Stomach smooth muscle (tissue), 2 donors: ENCODE data around the gene TMEM127.
"Not testable (repeated sequence)": the region's sequence is repeated elsewhere in the genome, so short reads cannot be mapped to it uniquely, and the experiment has no call there.

Experiments
- H3K27ac ChIP-seq: one replicate; pipeline ENCODE4 v1.7.0; 2013; ENCODE audit warnings: mild to moderate bottlenecking, low read length, inconsistent platforms
- H3K27me3 ChIP-seq, 2 donors: one replicate each; pipeline ENCODE4 v1.7.0; 2013; ENCODE audit warnings: low read length in 2 of 2; ENCODE audit not compliant: insufficient read depth in 2 of 2, control insufficient read depth in 1 of 2
- H3K36me3 ChIP-seq, 2 donors: one replicate each; pipeline ENCODE4 v1.7.0; 2013; ENCODE audit warnings: low read length in 2 of 2; ENCODE audit not compliant: control insufficient read depth in 2 of 2, insufficient read depth in 2 of 2
- H3K4me1 ChIP-seq: one replicate; pipeline ENCODE4 v1.7.0; 2013; ENCODE audit warnings: low read length; ENCODE audit not compliant: control insufficient read depth, insufficient read depth
- H3K4me3 ChIP-seq, 2 donors: one replicate each; pipeline ENCODE4 v1.7.0; 2013; ENCODE audit warnings: low read length in 2 of 2
- H3K9ac ChIP-seq, 2 donors: one replicate each; pipeline ENCODE4 v1.7.0; 2013; ENCODE audit warnings: low read length in 2 of 2, mild to moderate bottlenecking in 1 of 2
- H3K9me3 ChIP-seq, 2 donors: one replicate each; pipeline ENCODE4 v1.7.0; 2013; ENCODE audit warnings: low read length in 2 of 2; ENCODE audit not compliant: control insufficient read depth in 2 of 2
- donor health status: healthy.
- donor health status: Pancreatic carcinoma.

TMEM127 gene

DNA sequence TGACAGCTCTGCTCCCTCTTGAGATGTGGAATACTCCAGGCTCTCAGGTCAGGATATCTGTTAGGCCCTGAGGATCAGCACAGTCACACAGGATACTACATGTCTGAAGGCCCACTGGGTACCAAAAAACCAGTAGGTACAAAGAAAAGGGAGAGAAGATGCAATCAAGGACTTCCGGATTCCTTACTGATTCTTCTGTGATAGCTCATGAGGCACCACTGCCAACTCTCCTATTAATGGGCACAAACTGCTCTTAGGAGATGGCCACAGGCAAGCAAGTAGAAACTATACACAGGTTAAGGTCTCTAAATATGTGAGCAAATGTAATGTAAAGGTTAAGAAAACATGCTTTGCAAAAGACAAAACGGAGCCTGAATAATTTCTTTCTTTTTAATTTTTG is 3.5 kb downstream of the TMEM127 start:
- H3K9ac ChIP-seq, result no peak overlapping the region
- peaks cover 64% of the 10 kb centered on the region for H3K4me1 ChIP-seq
- no peaks in the 10 kb centered on the region for H3K9me3 ChIP-seq
- H3K27me3 ChIP-seq, result no peaks in the 10 kb centered on the region
- H3K36me3 ChIP-seq, result peaks cover 7 to 17% of the 10 kb centered on the region in 2 donors
- no peak overlapping the region for H3K4me3 ChIP-seq
- no peak overlapping the region for H3K27ac ChIP-seq

DNA sequence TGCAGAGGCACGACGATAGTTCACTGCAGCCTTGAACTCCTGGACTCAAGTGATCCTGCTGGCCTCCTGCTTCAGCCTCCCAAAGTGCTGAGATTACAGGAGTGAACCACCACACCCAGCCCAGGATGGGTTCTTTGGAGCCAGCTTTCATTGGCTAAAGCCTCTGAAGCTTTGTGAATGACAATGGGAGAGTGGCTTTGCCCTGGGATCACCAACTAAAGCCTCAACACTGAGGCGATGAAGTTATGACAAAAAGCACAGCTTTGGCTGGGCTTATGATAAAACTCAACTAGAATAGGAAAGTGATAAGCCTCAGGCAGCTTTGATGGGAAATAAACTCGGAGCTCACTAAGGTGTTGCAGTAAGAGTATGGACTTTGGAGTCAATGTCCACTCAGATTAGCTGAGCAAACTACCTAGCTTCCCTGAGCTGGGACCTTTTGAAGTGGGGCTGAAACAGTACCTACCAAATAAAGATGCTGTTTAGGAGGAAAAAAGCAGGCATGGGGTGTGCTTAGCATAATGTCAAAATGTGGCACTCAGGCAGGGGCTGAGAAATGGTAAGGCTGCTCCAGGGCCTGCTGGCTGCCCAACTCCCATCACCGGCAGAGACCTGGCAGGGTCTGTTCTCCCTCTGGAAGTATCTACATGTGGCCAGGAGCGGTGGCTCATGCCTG is 4.3 kb downstream of the TMEM127 start:
- Histone ChIP-seq H3K36me3 (peaks cover 7 to 16% of the 10 kb centered on the region in 2 donors), H3K4me1 (peaks cover 57% of the 10 kb centered on the region)

DNA sequence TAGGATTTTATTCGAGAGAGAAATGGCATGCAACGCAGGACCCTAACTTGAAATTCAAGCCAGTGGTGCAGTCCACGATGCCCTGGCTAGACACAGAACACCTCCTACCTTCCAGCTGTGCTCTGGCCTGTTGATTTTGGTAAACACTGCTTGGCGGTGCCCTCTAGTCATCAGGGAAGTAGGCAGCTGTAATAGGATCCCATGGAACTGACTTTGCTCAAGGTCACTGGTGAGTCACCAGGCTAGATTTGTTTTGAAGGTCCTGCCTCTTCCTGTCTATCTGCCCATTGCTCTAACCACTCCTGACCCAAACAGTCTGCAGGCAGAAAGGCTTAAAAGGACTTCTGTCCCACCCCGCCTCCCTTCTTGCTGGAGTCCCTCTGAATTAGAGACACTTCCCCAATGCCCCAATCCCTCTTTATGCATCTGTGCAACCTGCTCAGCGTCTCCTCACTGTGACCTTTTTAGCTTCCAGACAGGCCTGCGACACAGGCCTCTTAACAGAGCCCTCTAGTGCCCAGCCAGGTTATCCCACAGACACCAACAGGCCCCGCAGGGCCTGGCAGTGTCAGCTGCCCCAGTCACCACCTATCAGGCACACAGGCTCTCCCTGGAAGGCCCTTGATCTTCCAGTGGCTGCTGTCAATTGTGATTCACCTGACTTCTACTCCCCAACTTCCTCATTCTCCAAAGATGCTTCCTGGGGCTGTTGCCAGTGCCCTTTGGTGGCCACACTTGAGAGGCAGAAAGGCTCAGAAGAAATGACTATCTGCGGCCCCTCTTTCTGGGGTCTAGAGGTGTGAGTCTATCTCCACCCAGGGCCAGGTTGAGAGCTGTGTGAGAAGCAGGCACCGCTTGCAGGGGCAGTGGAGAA is 5.2 kb downstream of the TMEM127 start:
- H3K4me3 ChIP-seq, result peak overlapping the region; percentile 32 to 35
- H3K4me1 ChIP-seq, result peaks cover 57% of the 10 kb centered on the region
- peak overlapping the region; percentile 13 to 42 for H3K9ac ChIP-seq

More for the DNA sequence above, 4.3 kb downstream of the TMEM127 start:
- Histone ChIP-seq H3K9ac (no peak overlapping the region), H3K9me3 (no peaks in the 10 kb centered on the region), H3K27me3 (no peaks in the 10 kb centered on the region), H3K27ac (peak overlapping the region; percentile 76), H3K4me3 (no peak overlapping the region)

DNA sequence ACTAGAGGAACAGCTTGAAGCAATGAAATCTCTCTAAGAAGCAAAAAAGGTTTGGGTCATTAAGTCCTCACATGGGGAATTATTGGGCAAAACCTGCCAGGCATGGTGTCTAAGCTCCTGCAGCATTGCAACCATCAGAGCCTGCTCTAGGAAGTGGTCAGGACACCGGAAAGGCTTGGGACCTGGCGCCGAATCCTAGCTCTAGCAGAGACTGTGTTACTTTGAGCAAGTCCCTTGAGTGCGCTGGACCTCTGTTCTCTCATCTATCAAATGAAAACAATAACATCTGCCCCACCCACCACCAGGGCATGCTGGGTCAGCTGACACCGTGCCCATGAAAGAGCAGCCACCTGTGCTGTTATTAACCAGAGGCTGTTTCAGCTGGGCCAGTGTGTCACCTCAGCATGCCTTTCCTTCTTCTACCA is 6.3 kb downstream of the TMEM127 start:
- peak overlapping the region in 1 of 2 donors; percentile 35 for H3K4me3 ChIP-seq
- H3K4me1 ChIP-seq, result peaks cover 49% of the 10 kb centered on the region

More for the DNA sequence above, 5.2 kb downstream of the TMEM127 start:
- peaks cover 7 to 16% of the 10 kb centered on the region in 2 donors for H3K36me3 ChIP-seq
- no peaks in the 10 kb centered on the region for H3K9me3 ChIP-seq
- peak overlapping the region; percentile 76 for H3K27ac ChIP-seq
- H3K27me3 ChIP-seq, result no peaks in the 10 kb centered on the region

DNA sequence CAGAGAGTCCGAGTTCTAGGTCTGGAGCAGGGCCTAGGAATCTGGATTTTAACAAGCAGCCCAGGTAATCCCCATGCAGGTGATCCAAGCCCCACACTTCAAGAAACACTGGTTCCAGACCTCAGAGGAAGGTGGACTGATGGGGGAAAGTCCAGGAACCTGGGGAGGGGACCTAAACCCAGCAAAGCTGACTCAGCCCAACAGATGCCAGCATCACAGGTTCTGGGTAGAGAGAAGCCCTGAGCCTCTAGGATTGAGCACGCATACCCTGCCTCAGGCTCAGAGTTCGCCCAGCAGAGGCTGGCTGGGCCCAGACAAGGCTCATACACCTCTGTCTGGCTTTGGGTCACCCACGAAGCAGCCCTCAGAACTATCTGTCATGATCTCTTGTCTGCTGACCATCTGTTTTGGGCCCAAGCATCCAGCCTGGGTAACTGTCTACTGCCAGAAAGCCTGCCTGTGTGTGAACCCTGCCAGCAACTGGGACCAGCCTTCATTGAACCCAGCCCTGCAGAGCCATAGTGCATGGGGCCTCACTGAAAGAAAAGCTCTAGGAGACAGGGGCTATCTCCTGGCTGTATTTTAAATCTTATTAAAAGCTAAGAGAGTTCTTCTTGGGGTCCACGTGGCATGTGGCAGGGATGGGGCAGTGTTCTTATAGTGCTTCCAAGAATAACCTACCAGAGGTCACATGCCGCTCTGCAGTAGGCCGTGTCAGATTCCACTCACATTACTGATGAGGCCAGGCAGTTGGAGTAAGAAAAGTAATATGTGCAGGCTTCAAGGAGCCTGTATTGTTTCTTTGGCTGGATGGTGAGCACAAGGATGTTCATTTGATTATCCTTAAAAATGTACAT is 7.4 kb downstream of the TMEM127 start:
- Histone ChIP-seq H3K4me3 (no peak overlapping the region), H3K9me3 (no peaks in the 10 kb centered on the region), H3K4me1 (peaks cover 41% of the 10 kb centered on the region), H3K36me3 (peaks cover 27 to 32% of the 10 kb centered on the region in 2 donors), H3K27me3 (no peaks in the 10 kb centered on the region), H3K9ac (peak overlapping the region in 1 of 2 donors; percentile 29), H3K27ac (peak overlapping the region; percentile 53)

More for the DNA sequence above, 6.3 kb downstream of the TMEM127 start:
- Histone ChIP-seq H3K9ac (peak overlapping the region in 1 of 2 donors; percentile 13), H3K27me3 (no peaks in the 10 kb centered on the region), H3K9me3 (no peaks in the 10 kb centered on the region), H3K27ac (peak overlapping the region; percentile 76), H3K36me3 (peaks cover 17 to 24% of the 10 kb centered on the region in 2 donors)

DNA sequence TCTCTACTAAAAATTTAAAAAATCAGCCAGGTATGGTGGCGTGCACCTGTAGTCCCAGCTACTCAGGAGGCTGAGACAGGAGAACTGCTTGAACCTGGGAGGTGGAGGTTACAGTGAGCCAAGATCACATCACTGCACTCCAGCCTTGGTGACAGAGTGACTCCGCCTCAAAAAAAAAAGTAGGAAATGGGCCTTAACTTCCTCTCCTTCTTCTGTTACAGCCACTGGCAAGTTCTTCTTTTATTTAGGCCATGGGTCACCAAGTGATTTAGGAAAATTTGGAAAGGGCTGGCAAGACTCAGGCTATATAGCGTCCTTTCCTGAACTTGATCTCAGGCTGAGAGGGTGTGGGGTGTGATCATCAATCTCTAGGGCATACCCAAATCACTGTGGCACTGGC is 8.1 kb downstream of the TMEM127 start:
- Histone ChIP-seq H3K4me1 (peaks cover 41% of the 10 kb centered on the region), H3K27ac (peak overlapping the region; percentile 53), H3K36me3 (peaks cover 29 to 37% of the 10 kb centered on the region in 2 donors)
- not testable (repeated sequence) for H3K9ac ChIP-seq, H3K4me3 ChIP-seq, H3K9me3 ChIP-seq, H3K27me3 ChIP-seq

DNA sequence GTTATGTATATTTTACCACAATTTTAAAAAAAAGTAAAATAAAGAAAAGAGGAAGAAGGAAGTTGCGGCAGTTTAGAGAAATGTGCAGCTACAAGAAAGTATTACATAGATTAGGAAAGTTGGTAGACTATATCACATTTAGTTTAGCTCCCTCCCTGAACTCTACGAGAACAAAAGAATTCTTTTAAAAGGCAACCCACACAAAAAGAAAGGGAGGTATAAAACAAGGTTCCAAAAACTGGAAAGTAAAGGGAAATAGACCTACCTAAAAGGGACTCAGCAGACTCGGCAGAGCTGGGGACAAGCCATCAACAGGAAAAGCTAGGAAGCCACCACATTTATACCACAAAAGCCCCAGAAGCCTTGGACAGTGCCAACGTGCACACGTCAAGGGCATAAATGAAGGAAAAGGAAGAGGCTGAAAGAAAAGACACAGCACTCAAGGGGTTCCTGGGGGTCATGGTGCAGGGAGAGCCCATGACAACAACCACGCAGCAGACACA is 9.1 kb downstream of the TMEM127 start:
- Histone ChIP-seq H3K9ac (no peak overlapping the region), H3K36me3 (peaks cover 40 to 47% of the 10 kb centered on the region in 2 donors), H3K27me3 (no peaks in the 10 kb centered on the region), H3K4me1 (peaks cover 43% of the 10 kb centered on the region), H3K27ac (no peak overlapping the region), H3K4me3 (no peak overlapping the region), H3K9me3 (no peaks in the 10 kb centered on the region)

DNA sequence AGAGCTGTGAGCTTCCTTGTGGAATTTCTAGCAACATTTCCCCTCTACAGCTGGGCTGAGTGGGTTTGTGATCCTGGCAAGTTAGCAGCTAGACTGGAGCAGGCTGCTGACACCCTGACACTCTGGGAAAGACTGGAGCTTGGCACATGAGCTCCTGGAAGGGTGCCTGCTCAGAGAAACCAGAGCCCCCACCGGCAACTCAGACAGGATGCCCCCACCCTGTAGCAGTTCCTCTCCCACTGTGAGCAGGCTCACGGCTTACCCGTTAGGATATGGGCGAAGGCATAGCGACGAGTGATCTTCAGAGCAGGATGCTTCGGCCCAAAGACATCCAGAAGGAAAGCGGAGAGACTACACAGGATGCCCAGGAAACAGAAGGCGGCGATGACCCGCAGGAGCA is 11.2 kb downstream of the TMEM127 start:
- Histone ChIP-seq H3K4me1 (peaks cover 33% of the 10 kb centered on the region), H3K27ac (no peak overlapping the region), H3K4me3 (no peak overlapping the region), H3K36me3 (peaks cover 38 to 47% of the 10 kb centered on the region in 2 donors), H3K27me3 (no peaks in the 10 kb centered on the region), H3K9me3 (no peaks in the 10 kb centered on the region), H3K9ac (no peak overlapping the region)

DNA sequence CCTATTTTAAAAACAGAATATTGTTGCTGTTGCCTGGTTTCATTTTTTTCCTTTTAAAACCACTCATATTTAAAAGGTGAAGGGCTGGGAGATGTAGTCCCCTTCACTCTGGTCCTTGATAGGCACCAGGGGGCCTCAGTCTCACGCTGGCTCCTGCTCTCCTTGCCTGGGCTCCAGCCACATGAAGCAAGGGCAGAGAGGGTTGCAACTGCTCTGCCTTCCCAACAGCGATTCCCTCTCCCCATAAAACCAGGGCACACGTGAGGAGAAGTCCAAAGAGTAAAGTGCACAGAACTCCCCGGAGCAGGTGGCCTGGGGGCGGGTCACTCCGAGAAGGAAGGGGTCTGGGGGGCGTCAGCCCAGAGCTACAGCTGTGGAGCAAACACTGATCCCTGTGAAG is 12.8 kb downstream of the TMEM127 start:
- H3K4me1 ChIP-seq, result peaks cover 22% of the 10 kb centered on the region
- no peak overlapping the region for H3K9ac ChIP-seq
- peaks cover 34 to 40% of the 10 kb centered on the region in 2 donors for H3K36me3 ChIP-seq
- H3K27ac ChIP-seq, result no peak overlapping the region
- no peak overlapping the region for H3K4me3 ChIP-seq
- H3K9me3 ChIP-seq, result no peaks in the 10 kb centered on the region
- no peaks in the 10 kb centered on the region for H3K27me3 ChIP-seq

DNA sequence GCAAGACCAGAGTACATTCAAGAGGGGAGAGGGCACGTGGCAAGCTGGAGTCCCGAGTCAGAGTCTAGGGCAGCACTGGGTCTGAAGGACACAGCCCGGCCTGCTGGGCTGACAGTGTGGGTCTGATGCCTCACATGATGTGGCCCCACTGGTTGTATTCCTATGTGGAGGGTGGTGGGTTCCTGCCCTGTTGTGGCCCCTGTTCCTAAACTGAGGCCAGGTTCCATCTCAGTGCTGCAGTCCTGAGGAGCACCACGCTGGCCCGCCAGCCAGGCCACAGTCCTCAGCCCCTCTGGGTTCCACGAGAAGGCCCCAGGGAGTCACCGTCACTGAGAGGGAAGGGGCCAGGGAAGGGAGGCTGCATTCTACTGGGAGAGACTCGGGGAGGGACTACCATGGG is 13.3 kb downstream of the TMEM127 start:
- Histone ChIP-seq H3K9ac (no peak overlapping the region), H3K27ac (no peak overlapping the region)

More for the DNA sequence above, 13.3 kb downstream of the TMEM127 start:
- H3K4me3 ChIP-seq, result no peak overlapping the region
- H3K27me3 ChIP-seq, result no peaks in the 10 kb centered on the region
- peaks cover 34 to 40% of the 10 kb centered on the region in 2 donors for H3K36me3 ChIP-seq
- H3K9me3 ChIP-seq, result no peaks in the 10 kb centered on the region
- H3K4me1 ChIP-seq, result peaks cover 20% of the 10 kb centered on the region
